HG02973 (cell line): ENCODE measurements around the gene DUSP5.
A peak's percentile ranks its signal among the peaks of the same experiment; 100 is the strongest.

Source experiments
- ATAC-seq: cut with Tn5 transposase; IDR thresholded peaks from one replicate; pipeline ENCODE4 v1.9.1; 2021; ENCODE audit warnings: moderate library complexity; ENCODE audit not compliant: unreplicated experiment

Gene DUSP5

GRCh38 chr10:110480387-110480786, 17.3 kb upstream of the DUSP5 start:
- ATAC-seq: no peak

DNA sequence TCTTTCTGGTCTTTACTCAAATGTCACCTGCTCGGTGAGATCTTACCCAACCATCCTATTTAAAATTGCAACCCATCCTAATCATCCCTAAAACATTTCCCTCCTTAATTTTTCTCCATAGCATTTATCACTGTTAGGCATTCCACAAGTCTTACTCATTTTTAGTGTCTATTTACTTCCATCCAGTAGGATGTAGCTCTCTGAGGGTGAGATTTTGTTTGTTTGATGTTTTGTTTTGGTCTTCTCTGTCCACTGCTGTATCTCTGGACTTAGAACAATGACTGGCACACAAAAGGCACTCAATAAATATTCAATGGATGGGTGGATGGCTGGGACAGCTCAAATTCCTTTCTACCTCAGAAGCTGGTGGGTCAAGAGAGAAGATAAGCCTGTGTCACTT, 15.8 kb upstream of the DUSP5 start:
- no peak for ATAC-seq

DNA sequence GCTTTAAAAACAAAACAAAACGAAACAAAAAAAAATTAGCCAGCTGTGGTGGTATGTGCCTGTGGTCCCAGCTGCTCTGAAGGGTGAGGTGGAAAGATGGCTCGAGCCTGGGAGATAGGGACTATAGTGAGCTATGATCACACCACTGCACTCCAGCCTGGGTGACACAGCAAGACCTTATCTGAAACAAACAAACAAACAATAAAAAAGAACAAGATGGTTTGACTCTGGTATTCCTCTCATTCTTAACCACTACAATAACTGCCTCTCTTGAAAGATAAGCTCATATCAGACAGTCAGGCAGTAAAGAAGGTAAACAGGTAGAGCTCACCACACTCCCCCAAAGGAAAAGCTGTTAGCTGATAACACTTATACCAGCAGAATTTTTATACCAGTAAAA, 14.1 kb upstream of the DUSP5 start:
- ATAC-seq: no peak

DNA sequence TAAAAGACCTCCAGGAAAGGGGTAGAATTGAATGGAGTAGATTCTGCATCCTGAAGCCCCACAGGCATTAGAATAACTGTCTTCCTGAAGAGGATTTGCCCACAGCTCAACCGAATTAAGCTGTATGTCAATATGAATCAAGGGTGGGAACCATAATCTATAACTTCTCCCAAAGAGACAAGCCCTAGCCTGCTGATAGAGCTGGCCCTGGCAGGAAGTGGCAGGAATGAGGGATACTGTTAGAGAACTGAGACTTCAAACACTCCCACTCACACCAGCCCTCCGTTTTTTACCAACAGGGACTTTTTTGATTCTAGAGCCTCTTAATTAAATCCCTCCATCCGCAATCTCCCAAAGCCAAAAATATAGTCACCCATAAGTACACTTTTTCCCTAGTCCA, 12.2 kb upstream of the DUSP5 start:
- no peak for ATAC-seq

GRCh38 chr10:110486680-110487410, 10.9 kb upstream of the DUSP5 start:
- no peak for ATAC-seq

DNA sequence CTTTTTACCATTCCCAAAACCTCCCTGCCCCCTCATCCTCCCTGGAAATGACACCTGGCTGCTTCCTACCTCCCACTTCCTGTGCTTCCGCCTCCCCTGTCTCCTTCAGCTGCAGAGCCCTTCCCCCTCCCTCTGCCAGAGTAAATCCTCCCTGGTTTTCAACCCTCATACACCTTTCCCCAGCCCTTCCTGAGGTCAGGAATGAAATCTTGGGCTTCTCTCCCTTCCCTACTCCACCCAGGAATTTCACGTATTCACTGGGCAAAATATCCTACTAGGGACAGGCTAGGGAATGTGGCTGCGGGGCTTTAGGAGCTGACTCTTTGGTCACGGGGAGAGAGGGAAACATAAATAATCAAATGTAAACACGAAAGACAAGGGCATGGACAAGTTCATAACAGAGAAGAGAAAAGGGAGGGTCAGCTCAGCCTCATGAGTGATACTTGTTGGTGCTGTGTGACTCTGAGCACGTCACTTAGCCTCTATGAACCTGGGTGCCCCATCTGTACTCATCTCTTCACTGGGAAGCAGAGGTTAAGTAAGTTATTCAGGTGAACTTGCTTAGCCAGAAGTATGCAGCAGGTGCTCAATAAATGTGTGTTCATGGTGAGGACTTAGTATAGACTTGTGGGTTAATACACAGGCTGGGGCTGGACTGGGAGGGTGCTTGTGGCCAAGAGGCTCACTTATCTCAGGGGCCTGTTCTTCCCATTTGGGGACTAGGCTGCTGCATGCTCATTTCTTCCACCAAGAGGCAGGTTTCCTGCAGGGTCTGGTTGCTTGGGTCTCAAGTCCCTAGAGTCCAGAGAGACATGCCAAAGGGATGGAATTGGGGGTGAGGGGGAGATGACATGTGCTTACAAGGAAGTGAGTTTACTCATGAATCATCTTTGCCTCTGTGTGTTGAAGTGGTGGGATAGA, 10.0 kb upstream of the DUSP5 start:
- ATAC-seq: no peak

DNA sequence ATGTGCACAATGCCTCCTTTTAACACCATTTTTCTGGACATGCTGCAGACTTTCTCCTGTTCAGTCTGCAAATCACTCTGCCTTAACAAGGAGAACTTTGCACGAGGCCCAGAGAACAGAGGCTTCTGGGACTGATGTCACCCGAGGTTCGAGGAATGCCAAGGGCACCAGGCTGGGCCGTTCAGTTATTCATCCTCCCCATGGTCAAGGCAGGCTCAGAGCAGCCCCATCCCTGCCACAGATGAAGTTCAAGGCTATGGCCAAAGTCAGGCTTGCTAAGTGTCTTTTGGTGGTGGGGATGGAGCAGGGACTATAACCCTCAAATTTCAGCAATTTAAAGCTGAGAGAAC, 9.4 kb upstream of the DUSP5 start:
- ATAC-seq: no peak

GRCh38 chr10:110488940-110489339, 8.8 kb upstream of the DUSP5 start:
- ATAC-seq: no peak

DNA sequence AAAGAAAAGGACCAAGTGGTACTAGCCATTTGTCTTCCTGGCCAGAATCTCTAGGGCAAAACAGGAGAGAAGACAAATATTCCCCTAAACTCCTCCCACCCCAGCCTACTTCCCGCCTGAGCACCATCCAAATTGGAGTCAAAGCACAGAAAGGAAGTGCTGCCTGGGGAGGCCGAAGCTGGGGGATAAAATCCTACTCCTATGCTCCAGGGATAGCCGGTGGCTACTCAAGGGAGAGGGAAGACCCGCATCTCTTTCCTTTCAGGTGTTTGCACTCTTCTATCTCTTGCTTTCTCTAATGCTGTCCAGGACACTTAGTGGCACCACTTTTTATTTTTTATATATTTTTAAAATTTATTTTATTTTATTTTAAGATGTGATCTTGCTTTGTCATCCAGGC, 7.1 kb upstream of the DUSP5 start:
- ATAC-seq: no peak

DNA sequence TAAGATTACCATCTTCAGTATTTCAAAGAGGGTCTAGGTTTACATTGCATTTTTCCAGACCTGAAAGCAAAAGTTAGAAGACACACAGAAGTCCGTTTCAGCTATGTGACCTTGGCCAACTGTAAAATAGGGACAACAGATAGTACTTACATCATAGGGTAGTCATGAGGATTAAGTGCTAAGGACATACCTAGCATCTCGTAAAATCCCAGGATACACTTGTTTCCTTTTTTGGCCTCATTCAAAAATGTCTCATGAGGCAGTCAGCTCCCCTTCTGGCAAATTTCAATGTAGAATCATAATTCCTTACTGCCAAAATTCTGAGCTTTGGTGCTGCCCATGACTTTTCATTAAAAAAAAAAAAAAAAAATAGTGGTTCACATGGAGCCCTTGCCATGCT, 6.4 kb upstream of the DUSP5 start:
- ATAC-seq: no peak

DNA sequence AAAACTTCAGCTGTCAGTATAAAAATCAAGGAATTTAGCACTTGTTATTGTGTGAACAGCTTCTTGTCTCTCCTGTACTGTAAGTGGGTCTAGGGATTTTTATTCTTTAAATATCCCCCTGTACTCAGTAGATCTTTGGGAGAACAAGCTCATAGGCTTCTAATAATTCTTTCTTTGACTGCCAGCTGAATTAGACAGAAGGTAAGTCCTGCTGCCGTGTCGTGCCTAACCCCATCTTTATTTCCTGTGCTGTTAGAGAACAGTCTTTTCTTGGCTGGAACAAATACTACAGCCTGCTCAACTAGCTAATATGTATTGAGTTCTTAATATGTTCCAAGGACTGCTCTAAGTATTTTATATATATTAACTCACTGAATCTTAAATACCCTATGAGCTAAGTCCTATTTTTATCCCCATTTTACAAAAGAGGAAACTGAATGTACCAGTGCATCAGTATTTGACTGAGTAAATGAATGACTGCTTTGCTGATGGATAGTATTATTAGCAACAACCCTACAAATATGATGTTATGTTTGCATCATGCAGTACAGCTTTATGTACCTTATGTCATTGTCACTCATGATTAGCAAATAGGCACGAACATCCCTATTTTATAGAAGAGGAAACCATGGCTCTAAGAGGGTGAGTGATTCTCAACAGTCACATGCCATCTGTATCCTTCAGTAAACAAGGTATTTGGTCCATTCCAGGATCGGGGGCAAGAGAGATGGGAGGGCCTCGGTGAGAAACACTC, 5.5 kb upstream of the DUSP5 start:
- peak; percentile 49 for ATAC-seq

DNA sequence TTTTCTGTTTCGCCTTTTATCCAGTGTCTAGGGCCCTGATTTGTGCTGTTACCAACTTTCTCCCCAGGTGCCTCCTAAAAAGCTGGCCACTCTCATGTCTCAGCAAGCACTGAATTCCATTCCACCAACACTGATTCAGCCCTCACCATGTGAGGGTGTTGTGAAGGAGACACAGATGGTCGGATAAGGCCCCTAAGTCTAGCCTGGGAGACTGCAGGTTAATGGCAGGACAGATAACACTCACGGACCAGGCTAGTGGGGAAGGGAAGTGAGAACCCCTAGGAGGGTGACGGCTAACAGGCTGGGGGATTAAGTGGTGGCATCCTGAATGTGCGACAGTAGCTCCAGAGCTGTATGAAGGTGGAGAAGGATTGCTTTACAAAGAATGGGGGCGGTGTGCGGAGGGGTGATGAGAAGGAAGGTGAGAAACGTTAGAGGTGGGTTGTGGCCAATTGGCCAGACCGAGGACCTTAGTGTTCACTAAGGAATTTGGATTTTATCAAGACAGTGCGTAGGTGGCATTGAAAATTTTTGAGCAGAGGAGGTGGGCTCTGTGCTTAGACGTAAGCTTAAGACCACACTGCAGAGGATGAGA, 3.8 kb upstream of the DUSP5 start:
- ATAC-seq: no peak

GRCh38 chr10:110494532-110494931, 3.2 kb upstream of the DUSP5 start:
- ATAC-seq: no peak

GRCh38 chr10:110495731-110496552, 1.8 kb upstream of the DUSP5 start:
- no peak for ATAC-seq

DNA sequence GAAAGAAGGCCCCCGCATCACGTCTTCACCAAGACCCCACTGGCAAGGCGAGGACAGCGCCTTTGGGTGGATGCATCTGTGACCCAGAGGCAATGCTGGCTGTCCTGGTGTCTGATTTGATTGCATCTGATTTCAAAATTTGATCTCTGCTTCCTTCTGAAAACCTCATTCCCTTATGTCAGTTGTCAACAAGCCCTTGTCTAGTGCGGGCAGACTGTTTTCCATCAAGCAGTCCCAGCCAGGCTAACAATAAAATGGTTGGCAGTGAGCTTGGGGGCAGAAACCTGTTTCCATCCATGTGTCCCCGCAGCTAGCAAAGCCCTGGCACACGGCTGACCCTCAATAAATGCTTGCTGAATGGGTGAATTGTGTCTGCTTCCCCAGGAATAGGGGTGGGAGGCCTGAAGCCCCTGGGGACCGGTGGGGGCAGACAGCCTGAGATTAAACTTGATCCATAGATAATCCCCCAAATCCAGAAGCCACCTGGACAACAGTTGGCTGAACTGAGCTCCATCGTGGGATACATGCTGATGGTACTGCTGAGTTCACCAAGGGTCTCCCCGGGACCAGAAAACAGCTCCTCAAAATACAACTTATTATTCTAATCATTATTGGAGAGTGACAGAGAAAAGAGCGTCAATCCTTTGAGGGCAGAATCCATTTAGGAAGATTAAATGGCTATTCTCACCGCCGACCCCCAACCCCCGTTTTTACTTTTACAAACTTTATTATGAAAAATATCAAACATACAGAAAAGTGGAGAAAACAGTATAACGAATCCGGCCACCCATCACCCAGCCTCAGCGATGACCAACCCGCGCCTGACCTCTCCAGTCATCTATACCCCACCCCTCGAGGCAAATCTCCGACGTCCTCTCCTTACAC, 912 bp upstream of the DUSP5 start:
- no peak for ATAC-seq

- ATAC-seq: peak; percentile 3
Measured at GRCh38 chr10:110498087-110498981, 627 bp downstream of the DUSP5 start.

- no peak for ATAC-seq
Measured at GRCh38 chr10:110498982-110499795, 1.5 kb downstream of the DUSP5 start.
